Measurements from ENCODE around the gene MICOS13.

Gene MICOS13

GRCh38 chr19:5665781-5666513, 14.4 kb downstream of the MICOS13 start:
- FAIRE-seq: peak; percentile 60

- FAIRE-seq: no peak
Measured at GRCh38 chr19:5664515-5664914, 15.8 kb downstream of the MICOS13 start.

- FAIRE-seq: no peak
Measured at GRCh38 chr19:5663904-5664303, 16.4 kb downstream of the MICOS13 start.

- FAIRE-seq: no peak
Measured at GRCh38 chr19:5661483-5661882, 18.8 kb downstream of the MICOS13 start.

GRCh38 chr19:5655412-5655811, 24.9 kb downstream of the MICOS13 start:
- FAIRE-seq: no peak

DNA sequence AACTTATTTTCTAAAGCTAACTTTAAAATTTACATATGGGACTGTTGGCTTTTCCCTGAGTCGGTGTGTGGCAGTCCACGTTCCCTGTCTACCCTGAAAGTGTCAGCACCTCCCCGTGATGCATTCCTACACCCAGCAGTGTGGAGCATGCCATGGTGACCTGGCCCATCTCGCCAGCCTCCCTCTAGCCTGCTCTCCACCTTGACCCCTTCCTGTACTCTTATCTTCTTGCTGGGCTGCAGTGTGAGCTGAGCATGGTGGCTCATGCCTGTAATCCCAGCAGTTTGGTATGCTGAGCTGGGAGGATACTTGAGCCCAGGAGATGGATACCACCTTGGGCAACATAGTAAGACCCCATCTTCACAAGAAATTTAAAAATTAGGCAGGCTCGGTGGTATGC, 25.4 kb downstream of the MICOS13 start:
- FAIRE-seq: no peak

DNA sequence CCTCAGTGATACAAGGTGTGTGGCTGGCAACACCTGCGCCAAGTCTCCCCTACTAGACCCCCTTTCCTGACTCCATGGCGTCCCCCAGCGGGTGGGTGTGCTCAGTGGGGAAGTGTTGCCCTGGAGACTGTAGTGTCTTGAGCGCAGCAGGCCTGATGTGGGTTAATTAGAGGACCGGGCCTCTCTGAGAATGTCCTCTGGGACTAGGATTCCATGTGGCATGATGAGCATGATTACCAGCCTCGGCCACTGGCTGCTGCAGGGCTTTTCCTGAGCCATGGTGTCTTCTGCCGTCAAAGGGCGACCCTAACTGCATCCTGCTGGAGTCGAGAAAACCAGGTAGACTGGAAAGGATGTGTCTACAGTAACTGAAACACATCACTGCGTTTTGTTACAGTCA, 28.1 kb downstream of the MICOS13 start:
- FAIRE-seq: no peak

DNA sequence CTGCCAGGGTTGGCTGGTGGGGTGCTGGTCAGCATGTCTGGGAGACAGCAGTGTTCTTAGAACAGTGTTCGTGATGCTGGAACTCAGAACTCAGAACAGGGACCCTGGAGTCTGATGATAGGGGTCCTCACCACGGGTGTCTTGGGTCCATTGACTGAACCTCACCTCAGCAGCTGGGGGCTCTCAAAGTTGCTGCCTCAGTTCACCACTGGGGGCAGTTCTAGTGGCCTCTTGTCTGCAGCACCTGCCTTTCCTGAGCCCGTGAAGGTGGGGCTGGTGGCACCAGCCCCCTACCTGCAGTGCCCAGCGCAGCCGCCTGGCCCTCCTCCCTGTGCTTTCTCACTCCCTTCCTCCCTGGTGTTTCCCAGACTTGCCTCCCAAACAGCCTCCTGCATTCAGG, 29.0 kb downstream of the MICOS13 start:
- no peak for FAIRE-seq

GRCh38 chr19:5648464-5648863, 31.9 kb downstream of the MICOS13 start:
- no peak for FAIRE-seq

DNA sequence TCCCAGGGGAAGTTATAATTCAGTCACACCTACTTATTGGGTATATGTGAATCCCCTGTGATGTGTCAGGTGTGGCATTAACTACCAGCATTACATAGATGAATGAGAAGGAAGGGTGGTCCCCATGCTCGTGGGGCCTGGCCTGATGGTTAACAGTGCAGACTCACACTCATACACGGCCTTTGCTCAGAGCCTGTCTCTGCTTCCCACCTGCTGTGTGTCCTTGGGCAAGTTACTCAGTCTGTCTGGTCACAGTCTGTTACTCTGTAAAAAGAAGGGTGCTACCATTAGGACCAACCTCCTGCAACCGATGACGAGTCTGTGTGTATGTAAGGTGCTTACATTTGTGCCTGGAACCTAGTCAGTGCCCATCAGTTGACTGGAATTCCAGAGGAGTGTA, 33.6 kb downstream of the MICOS13 start:
- FAIRE-seq: no peak

DNA sequence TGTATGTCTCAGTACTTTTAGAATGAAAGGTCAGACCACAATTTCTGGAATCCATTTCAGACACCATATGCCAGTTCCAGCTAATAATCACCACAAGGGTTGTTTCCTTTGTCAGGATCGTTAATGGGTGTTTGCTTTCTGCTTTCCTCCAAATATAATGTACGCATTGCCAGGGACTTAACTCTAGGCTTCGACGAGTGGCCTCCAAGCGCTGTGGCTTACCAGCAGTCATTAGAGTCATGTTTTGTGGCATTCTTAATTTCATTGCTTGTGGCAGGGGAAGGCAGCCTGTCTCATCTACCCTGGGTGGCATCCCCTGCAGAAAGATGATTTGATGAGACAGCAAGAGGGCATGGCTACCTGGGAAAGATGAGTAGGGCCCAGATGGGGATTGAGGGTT, 34.9 kb downstream of the MICOS13 start:
- peak; percentile 95 for FAIRE-seq

DNA sequence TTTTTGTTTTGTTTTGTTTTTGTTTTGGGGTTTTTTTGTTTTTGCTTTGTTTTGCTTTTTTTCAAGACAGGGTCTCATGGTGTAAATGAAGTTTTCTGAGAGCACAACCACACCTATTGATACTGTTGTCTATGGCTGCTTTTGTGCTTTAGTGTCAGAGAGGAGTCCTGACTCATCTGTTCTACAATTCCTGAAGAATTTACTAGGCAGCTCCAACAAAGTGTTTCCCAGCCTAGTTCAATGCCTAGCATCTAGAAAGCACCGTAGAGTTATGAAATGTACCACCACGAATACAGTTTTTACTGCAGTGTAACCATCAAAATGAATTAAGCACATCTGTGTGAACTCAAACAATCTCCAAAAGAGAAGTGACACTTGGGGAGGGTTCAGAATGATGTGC, 36.3 kb downstream of the MICOS13 start:
- no peak for FAIRE-seq

DNA sequence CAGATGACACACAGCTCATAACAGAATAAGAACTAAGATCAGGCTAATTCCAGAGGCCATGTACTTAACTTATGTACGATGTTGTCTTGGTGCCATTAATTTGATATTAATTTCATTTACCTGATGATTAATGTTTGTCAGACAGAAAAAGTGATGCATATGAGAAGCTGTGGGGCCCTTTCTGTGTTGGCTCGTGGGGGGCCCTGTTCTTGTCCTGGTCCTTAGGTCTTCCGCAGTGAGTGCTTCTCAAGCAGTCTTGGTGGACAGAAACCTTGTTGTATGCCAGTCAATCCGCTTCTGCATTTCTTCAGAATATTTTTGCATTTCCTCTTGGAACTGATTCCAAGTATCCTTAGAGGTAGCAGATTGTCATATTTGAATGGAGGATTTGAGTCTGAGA, 37.3 kb downstream of the MICOS13 start:
- FAIRE-seq: no peak

- FAIRE-seq: no peak
Measured at GRCh38 chr19:5642204-5642603, 38.1 kb downstream of the MICOS13 start.

- no peak for FAIRE-seq
Measured at GRCh38 chr19:5641171-5641570, 39.1 kb downstream of the MICOS13 start.

- FAIRE-seq: no peak
Measured at GRCh38 chr19:5637971-5638370, 42.3 kb downstream of the MICOS13 start.

DNA sequence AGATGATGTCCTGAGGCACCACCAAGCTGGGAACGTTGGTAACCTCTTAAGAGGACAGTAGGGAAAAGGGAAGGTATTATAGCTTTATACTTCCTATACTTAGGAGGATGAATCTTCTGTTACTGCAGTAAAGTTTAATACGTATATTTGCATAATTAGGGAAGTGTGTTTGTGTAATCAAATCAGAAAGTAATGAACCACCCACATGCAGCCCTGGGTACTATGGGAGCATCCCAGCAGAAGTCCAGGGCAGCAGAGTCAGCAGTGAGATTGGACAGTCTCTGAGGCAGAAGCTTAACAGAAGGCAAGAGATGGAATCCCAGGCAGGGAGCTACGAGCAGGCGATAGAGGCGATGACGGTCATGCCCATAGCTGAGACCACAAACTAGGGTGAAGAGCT, 44.9 kb downstream of the MICOS13 start:
- no peak for FAIRE-seq

DNA sequence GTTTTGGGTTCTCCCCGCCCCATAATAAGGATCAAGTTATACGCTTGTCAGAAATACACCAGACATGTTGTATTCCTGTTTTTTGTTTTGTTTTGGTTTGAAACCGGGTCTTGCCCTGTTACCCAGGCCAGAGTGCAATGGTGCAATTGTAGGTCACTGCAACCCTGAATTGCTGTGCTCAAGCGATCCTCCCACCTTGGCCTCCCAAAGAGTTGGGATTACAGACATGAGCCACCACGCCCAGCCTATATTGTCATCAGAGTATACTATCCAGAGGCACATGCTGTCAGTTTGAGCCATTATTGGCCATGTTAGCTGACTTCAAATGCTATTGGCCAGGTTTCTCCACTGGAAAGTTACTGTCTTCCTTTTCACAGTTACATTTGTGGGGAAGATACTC, 47.7 kb downstream of the MICOS13 start:
- no peak for FAIRE-seq

DNA sequence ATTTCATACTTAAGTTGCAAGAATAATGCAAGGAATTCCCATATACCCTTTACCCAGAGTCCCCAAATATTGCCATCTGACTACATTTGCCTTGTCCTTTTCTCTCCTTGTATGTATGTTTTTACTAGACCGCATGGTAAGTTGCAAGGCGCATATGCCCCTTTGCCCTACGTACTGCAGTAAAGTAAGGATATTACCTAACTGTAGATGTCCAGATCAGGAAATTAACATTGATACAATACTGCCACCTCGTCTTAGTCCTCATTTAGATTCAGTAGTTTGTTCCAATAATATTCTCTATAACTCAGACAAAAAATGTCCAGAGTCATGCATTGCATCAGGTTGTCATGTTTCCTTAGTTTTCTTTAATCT, 48.1 kb downstream of the MICOS13 start:
- FAIRE-seq: no peak

DNA sequence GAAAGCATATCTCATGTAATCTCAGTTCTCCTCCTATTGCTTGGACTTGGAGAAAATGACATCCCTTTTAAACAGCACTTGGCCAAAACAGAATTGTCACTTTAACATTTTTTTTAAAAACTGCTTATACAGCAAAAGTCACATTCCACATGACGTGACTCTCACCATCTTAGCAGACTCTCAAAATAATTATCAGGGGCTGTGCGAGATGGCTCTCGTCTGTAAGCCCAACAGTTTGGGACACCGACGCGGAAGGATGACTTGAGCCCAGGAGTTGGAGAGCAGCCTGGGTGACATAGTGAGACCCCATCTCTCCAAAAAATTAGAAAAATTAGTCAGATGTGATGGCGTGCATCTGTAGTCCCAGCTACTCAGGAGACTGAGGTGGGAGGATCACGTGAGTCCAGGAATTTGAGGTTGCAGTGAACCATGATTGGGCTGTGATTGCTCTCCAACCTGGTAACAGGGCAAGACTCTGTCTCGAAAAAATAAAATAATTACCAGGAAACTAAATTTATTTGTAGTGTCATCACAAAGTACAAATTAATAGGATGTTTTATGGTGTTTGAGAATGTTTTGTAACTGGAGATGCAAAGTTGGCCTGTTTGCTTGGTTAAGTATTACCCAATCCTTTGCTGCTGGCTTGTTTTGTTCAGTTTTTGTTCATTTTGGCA, 48.6 kb downstream of the MICOS13 start:
- no peak for FAIRE-seq

DNA sequence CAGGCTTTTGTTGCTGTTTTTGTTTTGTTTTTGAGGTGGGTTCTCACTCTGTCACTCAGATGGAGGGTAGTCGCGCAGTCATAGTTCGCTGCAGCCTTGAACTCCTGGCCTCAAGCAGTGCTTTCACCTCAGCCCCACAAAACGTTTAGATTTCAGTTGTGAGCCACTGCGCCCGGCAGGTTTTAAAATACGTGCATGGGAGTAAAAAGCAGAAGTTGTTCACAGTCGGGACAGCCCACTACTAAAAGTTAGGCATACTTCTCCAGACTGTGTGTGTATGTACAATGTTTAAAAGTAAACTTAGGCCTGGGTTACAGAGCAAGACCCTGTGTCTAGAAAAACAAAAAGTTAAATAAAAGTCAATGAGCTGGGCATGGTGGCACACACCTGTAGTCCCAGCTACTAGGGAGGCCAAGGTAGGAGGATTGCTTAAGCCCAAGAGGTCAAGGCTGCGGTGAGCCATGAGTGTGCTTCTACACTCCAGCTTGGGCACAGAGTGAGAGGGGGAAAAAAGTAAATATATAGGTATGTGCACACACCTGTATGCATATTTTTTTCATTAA, 51.3 kb downstream of the MICOS13 start:
- no peak for FAIRE-seq

DNA sequence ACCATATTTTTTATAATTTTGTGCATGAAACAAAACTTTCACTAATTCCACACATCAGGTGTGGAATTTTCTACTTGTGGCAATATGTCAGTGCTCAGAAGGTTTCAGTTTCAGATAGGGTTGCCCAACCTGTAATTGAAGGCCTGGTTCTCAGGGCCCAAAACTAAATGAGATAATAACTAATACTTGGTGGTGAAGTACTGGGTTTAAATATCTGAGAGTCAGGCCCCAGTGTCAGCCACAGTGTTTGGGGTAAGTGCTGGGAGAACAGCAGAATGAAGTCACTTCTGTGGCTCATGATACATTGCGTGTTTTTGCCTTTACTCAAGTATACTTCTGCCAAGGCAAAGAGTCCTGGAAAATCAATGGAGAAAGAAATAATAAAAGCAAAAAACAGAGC, 51.9 kb downstream of the MICOS13 start:
- FAIRE-seq: no peak

Data from islet of Langerhans (tissue), 1 donor.